ENCODE measurements around the gene HMBS. TPM values are rescaled to one million over a fixed set of nuclear protein-coding genes. Genes with fewer than 3 reads are reported as not detected.

The HMBS gene
- total and polyA plus RNA-seq, 2 experiments from 2014 or later: 5.1 to 46.1 TPM

GRCh38 chr11:119042927-119043326 is 41.8 kb upstream of the HMBS start:
- Histone ChIP-seq H3K9me2 (ENCODE audit: insufficient read depth) (no peaks in the 10 kb centered on the region), H3K27me3 (replicated peaks; ENCODE audit: insufficient read depth) (no peaks in the 10 kb centered on the region), H3K27ac (no peak overlapping the region), H3F3A (ENCODE audit: insufficient read depth) (peaks cover 25% of the 10 kb centered on the region; the same call in 1 of the 2 replicates), H3K4me2 (ENCODE audit: unreplicated experiment) (no peak overlapping the region), H3K4me3 (no peak overlapping the region), H3K9me3 (ENCODE audit: low read depth) (no peaks in the 10 kb centered on the region), H3K9ac (no peak overlapping the region), H3K79me2 (ENCODE audit: insufficient read depth) (no peaks in the 10 kb centered on the region), H2AFZ (no peak overlapping the region), H4K20me1 (ENCODE audit: insufficient read depth) (no peaks in the 10 kb centered on the region), H3K4me1 (ENCODE audit: insufficient read depth) (no peaks in the 10 kb centered on the region), H3K36me3 (ENCODE audit: low read depth) (peaks cover 13% of the 10 kb centered on the region)
- TF ChIP-seq EZH2 (IDR thresholded peaks at IDR 0.05; ENCODE audit: insufficient read depth, poor library complexity, severe bottlenecking): no peak
- TF ChIP-seq EZH2phosphoT487 (IDR thresholded peaks at IDR 0.05; ENCODE audit: insufficient read depth, low read depth): no peak
- in situ Hi-C loops (cut with MboI): no loop called here
- DNase-seq: no peak
- WGBS, 2 experiments (ENCODE audit: low coverage in 1 of 2, low lambda C conversion rate in 2 of 2, missing lambda C conversion rate in 2 of 2): 83 to 84% methylated on average over 9 of the region's 9 CpGs

GRCh38 chr11:119044708-119045107 is 40.0 kb upstream of the HMBS start:
- 70 to 71% methylated on average over 5 to 6 of the region's 6 CpGs for WGBS, 2 experiments (ENCODE audit: low coverage in 1 of 2, low lambda C conversion rate in 2 of 2, missing lambda C conversion rate in 2 of 2)
- Histone ChIP-seq H3K27ac (no peak overlapping the region), H3K9me3 (ENCODE audit: low read depth) (no peaks in the 10 kb centered on the region), H3F3A (ENCODE audit: insufficient read depth) (peaks cover 25% of the 10 kb centered on the region; the same call in 1 of the 2 replicates), H3K27me3 (replicated peaks; ENCODE audit: insufficient read depth) (no peaks in the 10 kb centered on the region), H3K9ac (no peak overlapping the region), H3K36me3 (ENCODE audit: low read depth) (peaks cover 16% of the 10 kb centered on the region), H3K4me2 (ENCODE audit: unreplicated experiment) (no peak overlapping the region), H3K4me1 (ENCODE audit: insufficient read depth) (no peaks in the 10 kb centered on the region), H2AFZ (no peak overlapping the region), H3K9me2 (ENCODE audit: insufficient read depth) (no peaks in the 10 kb centered on the region), H3K4me3 (no peak overlapping the region), H4K20me1 (ENCODE audit: insufficient read depth) (no peaks in the 10 kb centered on the region), H3K79me2 (ENCODE audit: insufficient read depth) (no peaks in the 10 kb centered on the region)
- TF ChIP-seq EZH2 (IDR thresholded peaks at IDR 0.05; ENCODE audit: insufficient read depth, poor library complexity, severe bottlenecking): no peak
- no peak for TF ChIP-seq EZH2phosphoT487 (IDR thresholded peaks at IDR 0.05; ENCODE audit: insufficient read depth, low read depth)
- in situ Hi-C loops (cut with MboI): no loop called here
- no peak for DNase-seq

GRCh38 chr11:119046489-119046888 is 38.2 kb upstream of the HMBS start:
- Histone ChIP-seq H3F3A (ENCODE audit: insufficient read depth) (peaks cover 25% of the 10 kb centered on the region; the same call in 1 of the 2 replicates), H3K4me3 (no peak overlapping the region), H3K4me2 (ENCODE audit: unreplicated experiment) (no peak overlapping the region), H4K20me1 (ENCODE audit: insufficient read depth) (no peaks in the 10 kb centered on the region), H3K27me3 (replicated peaks; ENCODE audit: insufficient read depth) (no peaks in the 10 kb centered on the region), H3K79me2 (ENCODE audit: insufficient read depth) (no peaks in the 10 kb centered on the region), H2AFZ (no peak overlapping the region), H3K9me3 (ENCODE audit: low read depth) (no peaks in the 10 kb centered on the region), H3K9ac (no peak overlapping the region), H3K9me2 (ENCODE audit: insufficient read depth) (no peaks in the 10 kb centered on the region), H3K36me3 (ENCODE audit: low read depth) (peaks cover 29% of the 10 kb centered on the region), H3K4me1 (ENCODE audit: insufficient read depth) (no peaks in the 10 kb centered on the region), H3K27ac (no peak overlapping the region)
- WGBS, 2 experiments (ENCODE audit: low coverage in 1 of 2, low lambda C conversion rate in 2 of 2, missing lambda C conversion rate in 2 of 2): 97 to 99% methylated on average over 6 of the region's 6 CpGs
- TF ChIP-seq EZH2 (IDR thresholded peaks at IDR 0.05; ENCODE audit: insufficient read depth, poor library complexity, severe bottlenecking) (no peak), EZH2phosphoT487 (IDR thresholded peaks at IDR 0.05; ENCODE audit: insufficient read depth, low read depth) (no peak)
- in situ Hi-C loops (cut with MboI): no loop called here
- DNase-seq: no peak

- Histone ChIP-seq H3K27me3 (replicated peaks; ENCODE audit: insufficient read depth) (no peaks in the 10 kb centered on the region), H3K4me2 (ENCODE audit: unreplicated experiment) (no peak overlapping the region), H4K20me1 (ENCODE audit: insufficient read depth) (no peaks in the 10 kb centered on the region), H3K9me2 (ENCODE audit: insufficient read depth) (no peaks in the 10 kb centered on the region), H3K9me3 (ENCODE audit: low read depth) (no peaks in the 10 kb centered on the region), H3K4me3 (no peak overlapping the region), H2AFZ (no peak overlapping the region), H3K4me1 (ENCODE audit: insufficient read depth) (no peaks in the 10 kb centered on the region), H3K27ac (no peak overlapping the region), H3K36me3 (ENCODE audit: low read depth) (peaks cover 29% of the 10 kb centered on the region), H3K9ac (no peak overlapping the region), H3F3A (ENCODE audit: insufficient read depth) (peaks cover 21% of the 10 kb centered on the region; the same call in 1 of the 2 replicates), H3K79me2 (ENCODE audit: insufficient read depth) (no peaks in the 10 kb centered on the region)
- WGBS, 2 experiments (ENCODE audit: low coverage in 1 of 2, low lambda C conversion rate in 2 of 2, missing lambda C conversion rate in 2 of 2): 95 to 98% methylated on average over 6 of the region's 6 CpGs
- TF ChIP-seq EZH2 (IDR thresholded peaks at IDR 0.05; ENCODE audit: insufficient read depth, poor library complexity, severe bottlenecking): no peak
- no peak for TF ChIP-seq EZH2phosphoT487 (IDR thresholded peaks at IDR 0.05; ENCODE audit: insufficient read depth, low read depth)
- in situ Hi-C loops (cut with MboI): no loop called here
- no peak for DNase-seq
Observed at GRCh38 chr11:119047205-119047604, 37.5 kb upstream of the HMBS start.

GRCh38 chr11:119048644-119049043 is 36.0 kb upstream of the HMBS start:
- no peak overlapping the region for H3K27ac ChIP-seq
- no peak overlapping the region for H3K9ac ChIP-seq
- no peaks in the 10 kb centered on the region for H3K4me1 ChIP-seq (ENCODE audit: insufficient read depth)
- no peaks in the 10 kb centered on the region for H3K27me3 ChIP-seq (replicated peaks; ENCODE audit: insufficient read depth)
- WGBS, 2 experiments (ENCODE audit: low coverage in 1 of 2, low lambda C conversion rate in 2 of 2, missing lambda C conversion rate in 2 of 2): 87 to 90% methylated on average over 9 of the region's 9 CpGs
- H3K79me2 ChIP-seq (ENCODE audit: insufficient read depth): peaks cover 7% of the 10 kb centered on the region
- H3F3A ChIP-seq (ENCODE audit: insufficient read depth): peaks cover 11% of the 10 kb centered on the region; the same call in 1 of the 2 replicates
- H2AFZ ChIP-seq: no peak overlapping the region
- H3K9me2 ChIP-seq (ENCODE audit: insufficient read depth): no peaks in the 10 kb centered on the region
- no peak overlapping the region for H3K4me3 ChIP-seq
- no peak overlapping the region for H3K4me2 ChIP-seq (ENCODE audit: unreplicated experiment)
- H3K36me3 ChIP-seq (ENCODE audit: low read depth): peaks cover 38% of the 10 kb centered on the region
- DNase-seq: no peak
- TF ChIP-seq EZH2phosphoT487 (IDR thresholded peaks at IDR 0.05; ENCODE audit: insufficient read depth, low read depth) (no peak), EZH2 (IDR thresholded peaks at IDR 0.05; ENCODE audit: insufficient read depth, poor library complexity, severe bottlenecking) (no peak)
- in situ Hi-C loops (cut with MboI): no loop called here
- no peaks in the 10 kb centered on the region for H3K9me3 ChIP-seq (ENCODE audit: low read depth)
- no peaks in the 10 kb centered on the region for H4K20me1 ChIP-seq (ENCODE audit: insufficient read depth)

Measured in GM23248 (cell line).